Measurements from ENCODE around the gene LDB2.

DNA sequence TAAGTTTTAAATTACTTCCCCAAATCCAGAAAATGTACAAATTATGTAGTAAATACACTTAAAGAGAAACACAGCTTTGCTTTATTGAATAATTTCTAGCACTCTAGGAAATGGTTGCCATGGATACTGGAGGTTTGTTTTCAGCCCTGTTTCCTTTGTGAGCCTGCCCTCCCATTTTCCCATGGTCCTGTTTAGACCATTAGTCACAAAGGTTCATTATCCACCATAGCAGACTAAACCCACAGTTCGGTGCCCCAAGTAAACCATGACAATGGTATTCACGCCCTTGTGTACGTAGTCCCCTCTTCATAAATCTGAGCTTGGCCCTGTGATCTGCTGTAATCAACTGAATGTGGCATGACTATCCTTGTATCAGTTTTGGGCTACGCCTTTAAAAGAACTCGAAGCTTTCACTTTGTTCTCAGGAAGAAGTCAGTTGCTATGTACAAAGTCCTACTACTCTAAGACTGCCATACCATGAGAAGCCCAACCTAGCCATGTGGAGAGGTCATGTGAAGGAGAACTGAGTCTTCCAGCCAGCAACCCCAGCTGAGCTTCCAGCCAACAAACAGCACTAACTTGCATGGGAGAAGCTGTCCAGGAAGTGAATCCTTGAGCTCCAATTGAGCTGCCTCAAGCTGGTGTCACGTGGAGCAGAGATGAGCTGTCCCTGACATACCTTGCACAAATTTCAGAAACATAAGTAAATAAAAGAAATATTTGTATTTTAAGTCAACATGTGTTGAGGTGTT lies 300.4 kb downstream of the LDB2 start:
- TF ChIP-seq BHLHE40 (IDR thresholded peaks at IDR 0.05; ENCODE audit: borderline replicate concordance), result no peak
- TF ChIP-seq SUZ12 (IDR thresholded peaks at IDR 0.05), result no peak
- TF ChIP-seq SP1 (IDR thresholded peaks at IDR 0.05), result no peak
